HG02610 (cell line): ENCODE results near the gene CPSF7.
"Not testable (repeated sequence)": the region's sequence is repeated elsewhere in the genome, so short reads cannot be mapped to it uniquely, and the experiment has no call there.

ENCODE experiments used
- ATAC-seq: cut with Tn5 transposase; IDR thresholded peaks from one replicate; pipeline ENCODE4 v1.9.1; 2021; ENCODE audit warnings: mild to moderate bottlenecking, moderate library complexity; ENCODE audit not compliant: unreplicated experiment

Gene CPSF7

DNA sequence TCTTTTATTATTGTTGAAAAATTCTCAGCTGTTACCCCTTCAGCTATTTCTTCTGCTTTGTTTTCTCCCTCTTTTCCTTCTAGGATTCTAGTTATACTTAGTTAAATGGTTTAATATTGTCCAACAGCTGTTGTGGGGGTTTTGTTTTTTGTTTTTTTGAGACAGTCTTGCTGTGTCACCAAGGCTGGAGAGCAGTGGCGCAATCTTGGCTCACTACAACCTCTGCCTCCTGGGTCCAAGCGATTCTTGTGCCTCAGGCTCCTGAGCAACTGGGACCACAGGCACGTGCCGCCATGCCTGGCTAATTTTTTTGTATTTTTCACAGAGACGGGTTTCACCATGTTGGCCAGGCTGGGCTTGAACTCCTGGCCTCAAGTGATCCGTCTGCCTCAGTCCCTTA lies 12.8 kb upstream of the CPSF7 start:
- no peak for ATAC-seq

DNA sequence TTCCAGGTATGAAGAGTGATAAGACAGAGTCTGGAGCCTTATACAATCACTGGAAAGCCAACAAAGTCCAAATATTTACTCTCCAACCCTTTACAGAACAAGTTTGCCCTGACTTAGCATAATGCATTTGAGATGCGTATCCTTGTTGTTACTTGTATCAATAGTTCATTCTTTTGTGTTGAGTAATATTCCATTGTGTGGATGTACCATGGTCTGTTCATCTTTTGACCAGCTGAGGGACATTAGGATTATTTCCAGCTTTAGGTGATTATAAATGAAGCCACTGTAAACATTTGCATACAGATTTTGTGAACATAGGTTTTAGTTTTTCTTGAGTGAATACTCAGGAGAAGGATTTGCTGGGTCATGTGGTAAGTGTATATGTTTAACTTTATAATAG lies 9.8 kb upstream of the CPSF7 start:
- ATAC-seq, result no peak

DNA sequence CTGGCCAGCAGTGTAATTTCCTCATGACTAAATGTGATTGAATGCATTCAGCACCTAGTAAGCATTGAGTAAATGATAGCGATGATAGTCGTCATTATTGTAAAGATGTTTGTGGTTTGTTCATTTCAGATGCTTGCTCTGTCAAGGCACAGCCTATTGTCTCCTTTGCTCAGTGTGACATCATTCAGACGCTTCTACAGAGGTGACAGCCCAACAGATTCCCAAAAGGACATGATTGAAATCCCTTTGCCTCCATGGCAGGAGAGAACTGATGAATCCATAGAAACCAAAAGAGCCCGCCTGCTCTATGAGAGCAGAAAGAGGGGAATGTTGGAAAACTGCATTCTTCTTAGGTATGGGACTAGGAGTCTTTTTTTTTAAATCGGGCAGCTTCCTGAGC lies 7.7 kb upstream of the CPSF7 start:
- no peak for ATAC-seq

DNA sequence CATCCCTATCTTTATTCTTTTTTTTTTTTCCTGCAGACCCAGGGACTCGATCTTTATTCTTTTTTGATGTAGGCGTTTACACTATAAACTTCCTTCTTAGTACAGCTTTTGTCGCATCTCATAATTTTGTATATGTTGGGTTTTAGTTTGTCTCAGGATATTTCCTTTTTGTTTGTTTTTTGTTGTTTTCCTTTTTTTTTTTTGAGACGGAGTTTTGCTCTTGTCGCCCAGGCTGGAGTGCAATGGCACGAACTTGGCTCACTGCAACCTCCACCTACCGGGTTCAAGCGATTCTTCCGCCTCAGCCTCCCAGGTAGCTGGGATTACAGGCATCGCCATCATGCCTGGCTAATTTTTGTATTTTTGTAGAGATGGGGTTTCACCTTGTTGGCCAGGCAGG lies 1.1 kb upstream of the CPSF7 start:
- ATAC-seq, result not testable (repeated sequence)

DNA sequence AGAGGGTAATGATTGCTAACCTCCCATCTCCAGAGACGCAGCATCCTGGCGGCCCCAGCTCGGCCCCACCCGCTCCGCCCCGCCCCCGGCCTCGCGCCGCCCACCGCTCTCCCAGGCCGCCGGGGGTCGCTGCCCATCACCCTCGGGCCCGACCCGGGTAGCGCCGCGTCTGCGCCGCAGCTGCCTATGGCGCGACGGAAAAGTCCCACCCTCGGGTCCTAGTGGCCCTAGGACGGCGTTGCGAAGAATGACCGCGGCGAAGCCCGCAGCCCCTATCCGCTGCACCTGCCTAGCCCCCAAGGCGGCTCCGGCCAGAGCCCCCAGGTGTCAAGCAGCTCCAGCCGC lies 457 bp downstream of the CPSF7 start:
- peak; percentile 58 for ATAC-seq

DNA sequence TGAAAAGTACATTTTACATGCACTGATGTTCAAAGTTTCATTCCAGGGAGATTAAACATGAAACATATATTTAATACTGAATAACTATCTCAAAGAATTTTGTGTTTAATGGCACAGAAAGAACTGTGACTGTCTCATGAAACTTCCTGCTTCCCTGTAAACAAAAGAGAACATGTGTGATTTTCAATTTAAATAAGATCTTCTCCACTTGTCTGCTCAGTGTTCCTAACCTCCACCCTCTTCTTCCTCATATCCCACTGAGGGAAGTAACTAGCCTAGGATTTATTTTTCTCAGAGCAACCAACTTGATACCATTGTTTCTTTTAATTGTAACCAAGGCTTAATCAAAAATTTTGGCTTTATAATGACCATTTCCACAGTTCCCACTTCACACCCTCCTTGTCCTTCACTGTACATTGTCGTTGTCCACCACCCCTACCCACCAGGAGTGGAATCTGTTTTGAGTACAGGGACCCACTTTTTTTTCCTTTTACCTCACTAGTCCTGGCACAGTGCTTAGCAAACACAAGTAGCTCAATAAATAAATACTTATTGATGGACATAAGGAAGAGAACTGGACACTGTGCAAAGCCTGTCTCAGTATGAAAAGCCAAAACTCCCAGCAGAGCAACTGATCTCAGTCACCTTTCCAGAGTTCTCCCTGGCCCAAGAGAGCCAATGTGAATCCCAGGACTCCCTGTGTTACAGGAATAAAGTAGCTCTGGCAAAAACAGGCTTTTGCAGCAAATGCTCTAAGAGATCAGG lies 4.2 kb downstream of the CPSF7 start:
- no peak for ATAC-seq

DNA sequence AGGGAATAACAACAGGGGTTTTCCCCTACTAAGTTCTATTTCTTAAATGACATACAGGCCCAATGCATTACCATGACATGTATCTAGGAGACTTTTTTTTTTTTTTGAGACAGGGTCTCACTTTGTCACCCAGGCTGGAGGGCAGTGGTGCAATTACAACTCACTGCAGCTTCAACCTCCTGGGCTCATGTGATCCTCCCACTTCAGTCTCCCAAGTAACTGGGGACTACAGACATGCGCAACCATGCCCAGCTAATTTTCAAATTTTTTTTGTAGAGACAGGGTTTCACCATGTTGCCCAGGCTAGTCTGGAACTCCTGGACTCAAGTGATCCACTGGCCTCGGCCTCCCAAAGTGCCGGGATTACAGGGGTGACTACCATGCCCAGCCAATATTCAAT lies 7.5 kb downstream of the CPSF7 start:
- no peak for ATAC-seq

DNA sequence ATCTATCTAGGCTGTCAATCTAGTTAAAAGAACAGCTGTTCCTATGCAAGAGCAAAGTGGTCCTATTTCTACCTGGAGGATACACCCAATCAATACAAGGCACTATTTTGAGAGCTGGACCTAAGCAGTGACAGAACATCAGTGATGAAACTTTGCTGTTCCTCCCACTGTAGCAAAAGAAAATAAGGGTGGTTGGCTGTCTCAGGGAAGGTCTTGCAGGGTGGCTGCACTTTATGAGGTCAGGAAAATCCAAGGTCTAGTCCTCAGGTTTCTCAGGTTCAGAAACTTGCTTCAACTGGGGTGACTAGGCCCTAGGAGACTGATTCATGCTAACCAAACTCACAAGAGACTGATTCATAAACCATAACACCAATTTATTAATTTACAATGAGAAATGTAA lies 11.6 kb downstream of the CPSF7 start:
- ATAC-seq, result no peak

DNA sequence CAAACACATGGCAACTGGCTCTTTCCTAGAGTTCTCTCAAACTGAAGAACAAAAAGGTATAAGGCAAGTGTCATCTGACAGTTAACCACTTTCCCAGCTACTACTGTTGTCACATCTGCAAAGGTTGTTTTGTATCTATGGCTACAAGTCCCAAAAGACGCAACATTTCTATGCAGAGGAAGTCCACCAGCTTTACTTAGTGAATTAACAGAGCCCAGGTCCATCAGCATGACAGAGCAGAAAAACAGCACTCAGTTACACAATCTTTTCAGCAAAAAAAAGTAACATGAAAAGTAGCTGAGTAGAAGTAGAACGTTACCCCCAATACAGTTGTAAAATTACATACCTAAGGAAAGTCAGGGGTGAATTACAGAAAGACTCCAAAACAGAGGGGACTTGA lies 12.1 kb downstream of the CPSF7 start:
- no peak for ATAC-seq

DNA sequence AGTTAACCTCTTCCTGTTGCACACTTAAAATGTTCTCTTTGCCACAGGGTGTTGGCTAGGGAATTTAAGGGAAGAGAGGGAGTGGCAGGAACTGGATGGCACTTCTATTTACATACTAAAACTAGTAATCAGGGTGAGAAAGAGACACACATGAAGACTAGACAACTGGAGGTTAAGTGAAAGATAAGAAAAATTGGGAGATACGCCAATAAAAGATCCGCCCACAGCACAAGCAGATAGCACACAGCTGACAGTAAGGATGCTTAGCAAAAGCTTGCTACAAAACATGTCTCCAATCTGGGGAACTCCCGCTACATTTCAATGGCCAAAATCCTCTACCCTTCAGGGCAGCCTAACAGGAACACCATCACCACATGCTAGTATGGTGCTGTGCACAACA lies 12.8 kb downstream of the CPSF7 start:
- no peak for ATAC-seq

DNA sequence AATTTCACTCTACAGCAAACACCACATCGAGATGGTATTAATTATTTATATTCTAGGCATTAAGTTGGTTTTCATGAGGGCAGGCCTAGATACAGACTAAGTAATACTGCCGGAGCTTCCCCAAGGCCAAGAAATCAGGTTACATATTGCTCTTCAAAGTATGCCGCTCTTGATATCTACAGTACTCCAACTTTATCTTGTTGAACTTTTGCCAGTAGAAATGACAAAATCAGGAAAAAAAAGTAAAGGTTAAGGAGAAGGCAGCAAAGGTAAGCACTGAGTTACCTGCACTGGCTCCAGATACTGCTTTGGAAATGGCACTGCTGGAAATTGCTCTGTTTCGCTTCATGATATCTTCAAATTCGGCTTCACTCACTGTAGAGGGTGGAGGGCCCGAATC lies 14.4 kb downstream of the CPSF7 start:
- no peak for ATAC-seq

DNA sequence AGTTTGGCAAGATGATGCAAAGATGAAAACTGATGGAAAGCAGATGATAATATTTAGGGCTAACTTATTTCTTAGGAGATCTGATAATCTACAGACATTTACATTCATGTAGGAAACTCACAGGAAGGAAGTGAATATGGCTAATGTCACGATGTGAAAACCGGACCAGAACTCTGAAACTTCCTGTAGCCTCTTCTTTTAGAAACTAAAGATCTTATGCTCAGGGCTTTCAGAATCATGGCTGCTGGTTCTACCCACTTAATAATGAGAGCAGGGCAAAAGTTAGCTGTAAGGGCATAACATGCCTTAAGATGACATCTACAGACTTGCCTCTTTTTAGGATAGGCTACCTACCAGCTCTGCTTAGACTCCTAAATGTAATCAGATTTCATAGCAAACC lies 15.2 kb downstream of the CPSF7 start:
- no peak for ATAC-seq

DNA sequence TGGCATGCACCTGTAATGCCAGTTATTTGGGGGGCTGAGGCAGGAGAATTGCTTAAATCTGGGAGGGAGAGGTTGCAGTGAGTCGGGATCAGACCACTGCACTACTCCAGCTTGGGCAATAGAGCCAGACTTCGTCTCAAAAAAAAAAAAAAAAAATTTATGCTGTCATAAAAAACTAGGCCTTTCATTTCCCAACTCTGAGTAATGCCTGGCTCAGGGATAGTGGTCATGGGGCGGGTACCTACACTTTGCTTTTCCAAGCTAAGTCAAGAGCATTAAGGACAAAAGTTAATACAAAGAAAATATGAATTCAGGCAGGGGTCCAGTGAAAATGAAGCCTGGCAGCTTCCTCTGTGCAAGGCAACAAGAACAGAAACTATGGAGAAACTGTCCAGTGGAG lies 16.3 kb downstream of the CPSF7 start:
- no peak for ATAC-seq

DNA sequence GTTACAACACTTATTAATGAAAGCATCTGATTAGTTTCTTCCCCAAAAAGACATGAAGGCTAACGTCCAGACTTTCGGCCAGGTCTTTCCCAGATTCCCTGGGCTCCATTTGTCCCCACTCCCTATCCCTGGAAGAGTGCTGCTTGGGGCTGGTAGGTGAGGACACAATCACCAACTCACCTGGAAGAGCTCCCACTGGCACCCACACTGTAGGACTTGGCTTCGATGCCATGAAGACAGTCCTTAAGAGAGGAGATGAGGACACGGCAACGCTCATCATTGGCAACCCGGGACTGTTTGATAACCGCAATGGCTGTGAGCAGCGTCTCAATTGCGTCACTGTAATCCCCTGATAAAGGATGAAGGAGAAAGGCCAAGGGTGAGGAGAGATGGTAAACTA lies 18.2 kb downstream of the CPSF7 start:
- no peak for ATAC-seq

DNA sequence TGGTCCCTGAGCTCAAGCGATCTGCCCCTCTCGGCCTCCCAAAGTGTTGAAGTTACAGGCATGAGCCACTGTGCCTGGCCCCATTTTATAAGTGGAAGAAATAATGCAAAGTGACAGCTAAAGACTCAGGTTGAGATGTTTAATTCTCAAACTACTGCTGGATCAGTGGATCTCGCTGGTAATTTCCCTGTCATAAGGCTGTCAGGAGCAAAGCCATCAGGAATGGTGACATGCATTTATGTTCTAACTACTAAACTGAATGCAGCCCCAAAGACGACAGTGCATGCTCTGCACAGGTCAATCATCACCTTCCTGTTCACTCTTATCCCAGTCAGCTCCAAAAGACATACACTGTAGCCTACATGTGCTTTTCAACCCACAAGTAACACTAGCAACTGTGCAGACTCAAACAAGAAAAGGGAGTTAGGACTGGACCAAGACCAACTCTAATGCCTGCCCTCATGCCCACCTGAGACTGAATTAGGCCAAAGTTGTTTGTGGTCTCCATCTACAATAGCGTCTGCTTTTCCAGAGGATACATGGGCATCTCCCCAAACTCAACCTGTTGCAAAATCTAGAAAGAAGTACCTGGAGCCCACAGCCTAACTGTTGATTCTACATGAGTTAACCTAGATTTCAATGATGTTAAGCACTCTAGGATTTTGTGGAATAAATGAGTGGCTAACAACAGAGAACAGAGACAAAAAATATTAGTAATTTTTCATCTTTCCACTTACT lies 22.6 kb downstream of the CPSF7 start:
- no peak for ATAC-seq

DNA sequence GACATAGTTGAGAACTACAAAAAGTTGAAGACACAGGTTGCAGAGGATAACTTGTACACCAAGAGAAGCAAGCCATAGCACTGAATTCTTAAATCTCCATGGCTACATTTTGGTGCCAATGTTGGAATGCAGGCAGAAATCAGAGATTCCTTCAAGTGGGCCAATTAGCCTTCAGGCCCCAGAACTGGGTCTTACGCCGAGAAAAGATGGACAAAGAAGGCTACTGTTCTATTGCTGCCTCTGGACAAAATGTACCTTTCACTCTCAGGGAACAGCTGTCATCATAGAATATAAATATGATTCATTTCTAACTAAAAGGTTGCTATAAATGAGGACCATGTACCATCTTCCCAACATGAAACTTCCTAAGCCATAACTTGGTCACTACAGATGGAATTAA lies 23.7 kb downstream of the CPSF7 start:
- no peak for ATAC-seq

DNA sequence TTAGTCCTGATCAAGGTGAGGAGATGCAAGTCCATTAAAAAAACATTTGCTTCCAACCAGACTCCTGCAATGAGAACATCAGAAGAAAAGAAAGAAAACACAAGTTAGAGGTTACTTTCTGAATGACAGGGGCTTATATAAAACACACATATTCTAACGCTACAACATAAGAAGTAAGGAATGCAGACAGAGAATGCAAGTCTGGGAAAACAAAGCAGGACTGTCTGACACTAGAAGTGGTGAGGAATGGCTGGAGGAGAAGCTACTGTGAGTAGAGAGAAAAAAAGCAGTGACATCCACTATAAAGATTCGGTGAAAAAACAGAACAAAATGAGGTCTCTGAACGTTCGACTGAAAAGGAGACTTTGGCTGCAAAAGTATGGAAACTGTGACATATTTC lies 25.1 kb downstream of the CPSF7 start:
- ATAC-seq, result no peak

DNA sequence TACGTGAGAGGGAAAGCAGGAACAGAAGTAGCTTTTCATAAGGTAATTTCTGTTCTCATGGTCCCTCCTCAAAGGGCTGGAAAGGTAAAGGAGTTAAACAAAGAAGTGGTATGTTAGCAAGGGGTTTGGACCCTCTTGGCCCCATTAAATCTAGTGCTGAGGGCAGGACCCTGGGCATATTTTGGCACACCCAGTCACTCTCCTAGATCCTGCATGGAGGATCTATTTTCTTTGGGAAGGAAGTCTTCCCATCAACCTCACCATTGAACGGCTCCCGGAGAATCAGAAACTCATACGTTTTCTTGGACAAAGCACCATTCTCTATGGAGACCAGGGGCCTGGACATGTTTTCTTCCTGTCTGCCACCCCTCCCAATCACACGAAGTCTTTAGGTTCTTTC lies 25.7 kb downstream of the CPSF7 start:
- ATAC-seq, result no peak

DNA sequence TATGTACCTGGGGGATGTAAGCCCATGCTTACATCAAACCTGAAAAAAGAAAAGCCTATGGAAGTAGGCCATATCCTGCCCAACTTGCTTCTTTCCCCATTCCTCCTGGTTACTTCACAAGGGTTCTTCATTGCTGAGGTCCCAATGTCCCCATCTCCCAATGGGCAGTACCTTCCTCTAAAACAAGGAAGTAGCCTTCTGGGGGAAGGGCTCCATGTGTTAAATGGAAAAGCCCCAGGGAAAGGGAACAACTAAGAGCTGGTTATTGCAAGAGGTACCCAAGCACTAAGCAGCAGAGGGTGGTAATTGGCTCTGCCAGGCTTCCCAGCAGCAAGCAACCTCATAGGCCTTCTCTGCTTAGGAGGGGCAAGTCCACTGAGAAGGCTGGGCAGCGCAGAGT lies 26.1 kb downstream of the CPSF7 start:
- ATAC-seq, result no peak

DNA sequence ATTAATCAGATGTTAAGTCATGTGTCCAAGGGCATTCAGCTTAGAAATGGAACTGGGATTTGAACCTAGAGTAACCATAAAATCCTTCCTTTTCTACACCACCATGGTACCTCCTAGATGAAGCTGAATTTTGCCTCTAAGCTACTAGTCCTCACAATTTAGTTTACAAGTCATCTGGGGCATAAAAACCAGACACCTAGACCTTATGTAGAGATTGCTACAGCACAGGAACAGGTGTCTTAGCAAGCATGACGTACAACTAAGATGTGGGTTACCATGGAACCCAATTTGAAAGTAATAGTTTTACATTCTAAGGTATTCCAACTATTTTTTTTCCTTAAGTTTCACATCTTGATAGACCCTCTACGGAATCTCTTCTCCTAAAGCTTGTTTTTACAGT lies 28.2 kb downstream of the CPSF7 start:
- no peak for ATAC-seq

DNA sequence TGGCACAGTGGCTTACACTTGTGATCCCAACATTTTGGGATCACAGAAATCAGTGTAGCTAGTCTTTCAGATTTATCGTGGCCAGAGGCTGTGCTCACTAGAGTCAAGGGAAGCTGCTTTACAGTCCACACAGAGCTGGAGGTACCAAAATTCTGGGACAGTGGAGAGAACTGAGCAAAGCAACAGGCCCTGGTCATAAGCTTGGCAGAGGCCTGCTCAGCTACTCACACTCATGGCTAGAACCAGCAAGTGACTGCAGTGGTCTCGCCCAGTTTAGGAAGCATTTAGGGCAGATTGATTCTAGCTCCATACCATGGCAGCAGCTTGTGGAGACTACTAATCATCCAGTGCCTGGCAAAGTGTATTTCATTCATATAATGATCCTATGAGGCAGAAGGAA lies 28.6 kb downstream of the CPSF7 start:
- no peak for ATAC-seq

DNA sequence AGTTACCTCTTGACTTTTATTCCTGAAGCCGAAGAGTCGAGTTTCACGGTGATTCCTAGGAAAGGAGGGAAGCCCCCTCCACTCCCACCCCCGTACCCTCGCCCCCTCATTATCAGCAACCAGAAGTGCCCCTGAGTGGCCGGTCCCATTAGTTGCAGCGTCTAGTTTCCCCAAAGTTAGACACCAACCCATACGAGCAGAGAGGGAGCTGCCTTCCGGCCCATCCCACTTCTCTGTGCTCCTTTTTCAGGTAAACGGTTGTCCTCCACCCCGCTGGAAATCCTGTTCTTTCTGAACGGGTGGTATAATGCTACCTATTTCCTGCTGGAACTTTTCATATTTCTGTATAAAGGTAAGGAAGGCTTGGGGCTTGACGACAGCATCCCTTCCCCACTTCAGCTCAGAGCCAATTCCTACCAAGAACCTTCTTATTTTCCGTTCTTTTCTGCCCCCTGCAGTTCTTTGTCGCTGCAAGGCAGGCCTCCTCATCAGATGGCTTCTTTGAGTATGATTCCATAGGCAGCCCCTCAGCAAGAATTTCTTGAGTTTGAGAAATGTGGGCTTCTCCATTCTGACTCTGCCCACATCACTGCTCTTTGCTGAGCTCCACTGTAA lies 36.7 kb downstream of the CPSF7 start:
- ATAC-seq, result no peak
